Ovary (tissue), 9 donors: ENCODE measurements around the gene ACKR2. TPM values are rescaled to one million over a fixed set of nuclear protein-coding genes. Genes with fewer than 3 reads are reported as not detected.

Source experiments
- DNase-seq, 5 donors: peaks; one replicate each; pipeline ENCODE4 v3.0.0-alpha.2; 2019 to 2020
- H3K27ac ChIP-seq, 2 donors: fragments of 200-600 bp; one replicate each; pipeline versions ENCODE4 v1.5.1 to v1.8.0; 2019 to 2022
- H3K27me3 ChIP-seq: fragments of 200-600 bp; one replicate; pipeline ENCODE4 v1.8.0; 2022
- H3K36me3 ChIP-seq: fragments of 200-600 bp; sonication (generic); one replicate; pipeline ENCODE4 v1.5.1; 2019
- H3K4me1 ChIP-seq: one replicate; pipeline ENCODE4 v1.8.1; 2013; ENCODE audit warnings: mild to moderate bottlenecking, moderate library complexity; ENCODE audit not compliant: insufficient read depth
- H3K4me3 ChIP-seq: fragments of 200-600 bp; sonication (generic); one replicate; pipeline ENCODE4 v1.5.1; 2017
- H3K9me3 ChIP-seq, 2 donors: fragments of 200-600 bp in 1 of 2; sonication (generic) in 1 of 2; one replicate each; pipeline versions ENCODE4 v1.5.1 to v1.8.1; 2013 to 2019; ENCODE audit warnings: mild to moderate bottlenecking in 1 of 2, moderate library complexity in 1 of 2
- CTCF ChIP-seq, 3 donors: fragments of 450-650 bp in 2 of 3; fragments of 200-600 bp in 1 of 3; IDR thresholded peaks; one replicate each; pipeline versions ENCODE4 v1.5.1 to v1.8.0; 2016 to 2022; ENCODE audit warnings: antibody characterized with exemption in 3 of 3, mild to moderate bottlenecking in 1 of 3
- EP300 ChIP-seq: sonication (generic); formaldehyde crosslinking; IDR thresholded peaks from one replicate; pipeline ENCODE4 v1.6.1; 2017; ENCODE audit warnings: antibody characterized with exemption
- POLR2A ChIP-seq: fragments of 450-650 bp; IDR thresholded peaks from one replicate; pipeline ENCODE4 v1.6.1; 2017; ENCODE audit warnings: antibody characterized with exemption, mild to moderate bottlenecking, moderate library complexity
- WGBS, 3 donors: extraction: QIAGEN DNeasy Blood & Tissue Kit in 1 of 3; methylation state at CpG; one replicate each; pipeline versions ENCODE4 v1.1.5 to v1.1.7; 2013 to 2017; 5-methylcytosine and 5-hydroxymethylcytosine counted together
- intact Hi-C, 4 donors: fragments of 100-400 bp; cut with DNase I; formaldehyde crosslinking; loops; one replicate each; pipeline versions ENCODE4 v1.11.0 to v1.15.1; 2022 to 2023
- polyA plus RNA-seq, 2 donors: library from polyadenylated mRNA; stranded (reverse); fragments of 200-250 nt in 1 of 2; fragments of 350-450 nt in 1 of 2; fragmentation: Illumina TruSeq in 1 of 2; extraction: RNeasy Lipid Tissue Mini Kit (QIAGEN cat#74804) in 1 of 2; gene quantifications; one replicate each; pipeline ENCODE4 v1.2.3, GENCODE V29; 2013 to 2014
- small RNA-seq: library from RNA; depleted of rRNA; stranded (forward); fragments of <200 nt; gene quantifications from one replicate; pipeline ENCODE3, GENCODE V24; 2016
- total RNA-seq, 7 donors: library from RNA; depleted of rRNA in 2 of 7; stranded (reverse); fragments of >200 nt in 2 of 7; fragmentation: NEBNext Ultra II Directional in 3 of 7; extraction: Animal tissue kit (Norgen Biotek cat#: 25700) in 3 of 7; gene quantifications; one replicate each; pipeline versions ENCODE4 v1.1.0 to v1.2.4, GENCODE V29; 2016 to 2023
- donor health status: DM: no; HTN: no; CAD: no; lungs with moderate emphysema.
- donor health status: DM: no; HTN: no; CAD: no.
- donor health status: Bipolar disorder and iron deficiency.
- donor health status: DM: yes; HTN: yes; CAD: no.
- donor health status: DM: no; HTN: no; CAD: no.
- donor health status: DM: yes; HTN: yes; CAD: no.

ACKR2 gene
- total and polyA plus RNA-seq, 9 donors = 0.33 to 4.4 (median 1.0) TPM

GRCh38 chr3:42908675-42909074 is 99.4 kb downstream of the ACKR2 start:
- 88 to 96% (median 92%) methylated on average over 7 of the region's 7 CpGs for WGBS, 3 donors
- peaks cover 0 to 25% of the 10 kb centered on the region in 2 donors for H3K9me3 ChIP-seq
- peaks cover 2% of the 10 kb centered on the region for H3K36me3 ChIP-seq
- no peak for DNase-seq
- no peak overlapping the region for H3K4me3 ChIP-seq
- intact Hi-C loops = no loop called here
- TF ChIP-seq CTCF (IDR thresholded peaks at IDR 0.05) = no peak
- TF ChIP-seq EP300 = no peak
- TF ChIP-seq POLR2A = no peak
- no peaks in the 10 kb centered on the region for H3K27me3 ChIP-seq
- no peak overlapping the region for H3K27ac ChIP-seq
- H3K4me1 ChIP-seq = peaks cover 5% of the 10 kb centered on the region

- Histone ChIP-seq H3K27me3 (no peaks in the 10 kb centered on the region), H3K9me3 (peaks cover 7 to 42% of the 10 kb centered on the region in 2 donors), H3K4me3 (no peak overlapping the region), H3K36me3 (peaks cover 6% of the 10 kb centered on the region), H3K27ac (no peak overlapping the region), H3K4me1 (peaks cover 3% of the 10 kb centered on the region)
- intact Hi-C loops = no loop called here
- TF ChIP-seq EP300 (no peak), CTCF (IDR thresholded peaks at IDR 0.05) (no peak), POLR2A (no peak)
- 96 to 98% (median 97%) methylated on average over 2 of the region's 2 CpGs for WGBS, 3 donors
- DNase-seq = no peak
Observed at GRCh38 chr3:42911551-42911950, 102.3 kb downstream of the ACKR2 start.

- Histone ChIP-seq H3K36me3 (peaks cover 6% of the 10 kb centered on the region), H3K9me3 (peaks cover 7 to 47% of the 10 kb centered on the region in 2 donors), H3K4me3 (no peak overlapping the region), H3K27ac (no peak overlapping the region), H3K4me1 (no peaks in the 10 kb centered on the region), H3K27me3 (no peaks in the 10 kb centered on the region)
- no peak for DNase-seq
- 90 to 98% (median 96%) methylated on average over 8 of the region's 8 CpGs for WGBS, 3 donors
- TF ChIP-seq CTCF (IDR thresholded peaks at IDR 0.05) (no peak), EP300 (no peak), POLR2A (no peak)
- intact Hi-C loops = no loop called here
Observed at GRCh38 chr3:42914771-42915515, 105.7 kb downstream of the ACKR2 start.

Small RNA genes lying within 50 kb of the gene (small RNA-seq; reads per million reads assigned to genes)
- not detected for gene CCDC13

Other genes with a start within 250 kb of the ACKR2 start
- gene SEC22C, start 227.5 kb upstream of the ACKR2 start, total RNA-seq = 10 to 100 TPM; 33.7 to 68.5 (median 46.0) TPM
- gene SEC22C, start 227.5 kb upstream of the ACKR2 start, polyA plus RNA-seq = 10 to 100 TPM; 31.4 to 53.7 TPM
- 10 to 100 TPM; 17.9 to 22.8 (median 20.2) TPM for gene SS18L2, start 218.6 kb upstream of the ACKR2 start, total RNA-seq
- gene SS18L2, start 218.6 kb upstream of the ACKR2 start, polyA plus RNA-seq = 10 to 100 TPM; 21.9 to 24.5 TPM
- 100 to 1,000 TPM in 1 of 7 donors, 10 to 100 TPM in 6; 68.6 to 114 (median 89.7) TPM for gene NKTR, start 208.8 kb upstream of the ACKR2 start, total RNA-seq
- 10 to 100 TPM; 26.2 to 61.5 TPM for gene NKTR, start 208.8 kb upstream of the ACKR2 start, polyA plus RNA-seq
- gene ZBTB47, start 155.7 kb upstream of the ACKR2 start, total RNA-seq = 10 to 100 TPM; 14.1 to 41.9 (median 35.1) TPM
- gene ZBTB47, start 155.7 kb upstream of the ACKR2 start, polyA plus RNA-seq = 10 to 100 TPM in 1 of 2 donors, 1 to 10 TPM in 1; 7.7 to 18.8 TPM
- gene KLHL40, start 123.9 kb upstream of the ACKR2 start, total RNA-seq = not detected
- gene KLHL40, start 123.9 kb upstream of the ACKR2 start, polyA plus RNA-seq = not detected
- gene HHATL, start 106.6 kb upstream of the ACKR2 start, total RNA-seq = 1 to 10 TPM in 1 of 7 donors, under 1 TPM in 2, not detected in 4; 0.25 to 1.3 (median 0.79) TPM
- gene HHATL, start 106.6 kb upstream of the ACKR2 start, polyA plus RNA-seq = under 1 TPM in 1 of 2 donors, not detected in 1; 0.12 TPM
- gene CCDC13, start 36.2 kb upstream of the ACKR2 start, total RNA-seq = 1 to 10 TPM in 3 of 7 donors, under 1 TPM in 4; 0.24 to 5.7 (median 0.60) TPM
- 1 to 10 TPM in 1 of 2 donors, under 1 TPM in 1; 0.75 to 1.6 TPM for gene CCDC13, start 36.2 kb upstream of the ACKR2 start, polyA plus RNA-seq
- gene HIGD1A, start 5.0 kb upstream of the ACKR2 start, total RNA-seq = 10 to 100 TPM; 44.6 to 88.8 (median 65.4) TPM
- gene HIGD1A, start 5.0 kb upstream of the ACKR2 start, polyA plus RNA-seq = 100 to 1,000 TPM in 1 of 2 donors, 10 to 100 TPM in 1; 63.9 to 126 TPM
- under 1 TPM in 2 of 7 donors, not detected in 5; 0.05 to 0.46 TPM for gene CYP8B1, start 66.4 kb downstream of the ACKR2 start, total RNA-seq
- not detected for gene CYP8B1, start 66.4 kb downstream of the ACKR2 start, polyA plus RNA-seq
- gene ZNF662, start 96.7 kb downstream of the ACKR2 start, total RNA-seq = 10 to 100 TPM in 5 of 7 donors, 1 to 10 TPM in 2; 9.0 to 29.8 (median 24.6) TPM
- gene ZNF662, start 96.7 kb downstream of the ACKR2 start, polyA plus RNA-seq = 10 to 100 TPM in 1 of 2 donors, 1 to 10 TPM in 1; 8.1 to 11.1 TPM
- 10 to 100 TPM in 6 of 7 donors, 1 to 10 TPM in 1; 6.3 to 41.3 (median 26.9) TPM for gene GASK1A, start 169.9 kb downstream of the ACKR2 start, total RNA-seq
- gene GASK1A, start 169.9 kb downstream of the ACKR2 start, polyA plus RNA-seq = 1 to 10 TPM; 5.4 to 5.8 TPM